T47D (cell line): ENCODE measurements around the gene EIF1AD.
"Not testable (repeated sequence)": the region's sequence is repeated elsewhere in the genome, so short reads cannot be mapped to it uniquely, and the experiment has no call there.

Experiments used
- DNase-seq, 2 experiments: peaks; one replicate each; pipeline versions ENCODE4 v3.0.0 to v3.0.0-alpha.2; 2011 to 2012; ENCODE audit warnings: low read depth in 1 of 2, low spot score in 1 of 2
- JUND ChIP-seq: IDR thresholded peaks from 2 replicates; pipeline ENCODE4 v1.6.1; 2012; ENCODE audit warnings: low read depth
- in situ Hi-C: cut with HindIII; loops from 2 replicates; pipeline ENCODE4 v1.10.0; 2016; ENCODE audit warnings: low sequenced_read_pairs, low pct_unique_long_range_greater_than_20kb

The EIF1AD gene

GRCh38 chr11:65968600-65969482 lies 33.1 kb downstream of the EIF1AD start:
- no peak for TF ChIP-seq JUND
- in situ Hi-C loops = no loop called here
- no peak for DNase-seq

GRCh38 chr11:65967329-65967934 lies 34.5 kb downstream of the EIF1AD start:
- in situ Hi-C loops = no loop called here
- TF ChIP-seq JUND = no peak
- DNase-seq = no peak

- no peak for TF ChIP-seq JUND
- in situ Hi-C loops = no loop called here
- no peak for DNase-seq
These were observed 35.8 kb downstream of the EIF1AD start for GRCh38 chr11:65965986-65966762.

- no peak for DNase-seq
- in situ Hi-C loops = no loop called here
- no peak for TF ChIP-seq JUND
These were observed 37.1 kb downstream of the EIF1AD start for GRCh38 chr11:65964906-65965305.

- in situ Hi-C loops = no loop called here
- no peak for TF ChIP-seq JUND
- no peak for DNase-seq
These were observed 39.8 kb downstream of the EIF1AD start for GRCh38 chr11:65962141-65962564.

GRCh38 chr11:65961267-65962140 lies 40.5 kb downstream of the EIF1AD start, which contains the start of gene SART1:
Gene SART1 (plus strand): TSS chr11:65961734. CDS start chr11:65961781, 47 bp downstream.
- no peak for TF ChIP-seq JUND
- in situ Hi-C loops = no loop called here
- DNase-seq = peak; percentile 97 to 99

GRCh38 chr11:65960824-65961266 lies 41.1 kb downstream of the EIF1AD start:
- no peak for DNase-seq
- TF ChIP-seq JUND = no peak
- in situ Hi-C loops = no loop called here

GRCh38 chr11:65958774-65959420 lies 43.1 kb downstream of the EIF1AD start:
- in situ Hi-C loops = no loop called here
- TF ChIP-seq JUND = no peak
- DNase-seq = no peak

GRCh38 chr11:65958291-65958690 lies 43.7 kb downstream of the EIF1AD start:
- no peak for TF ChIP-seq JUND
- in situ Hi-C loops = no loop called here
- no peak for DNase-seq

GRCh38 chr11:65954771-65955170 lies 47.2 kb downstream of the EIF1AD start:
- DNase-seq = no peak
- TF ChIP-seq JUND = no peak
- in situ Hi-C loops = no loop called here

GRCh38 chr11:65953471-65953870 lies 48.5 kb downstream of the EIF1AD start:
- TF ChIP-seq JUND = no peak
- in situ Hi-C loops = no loop called here
- DNase-seq = no peak

- DNase-seq = no peak
- in situ Hi-C loops = no loop called here
- no peak for TF ChIP-seq JUND
These were observed 49.9 kb downstream of the EIF1AD start for GRCh38 chr11:65952052-65952521.

- DNase-seq, in situ Hi-C loops: not testable (repeated sequence)
These were observed 50.3 kb downstream of the EIF1AD start for GRCh38 chr11:65951641-65952040.

- in situ Hi-C loops, DNase-seq: not testable (repeated sequence)
These were observed 51.2 kb downstream of the EIF1AD start for GRCh38 chr11:65950711-65951110.
